IPS-18a (cell line): Measurements from ENCODE around the gene ABTB2.

Experiments used
- H3K27ac ChIP-seq: one replicate; pipeline ENCODE4 v1.5.1; 2013; ENCODE audit warnings: low read length
- H3K27me3 ChIP-seq: one replicate; pipeline ENCODE4 v1.6.1; 2013; ENCODE audit warnings: mild to moderate bottlenecking, low read length; ENCODE audit not compliant: control insufficient read depth, insufficient read depth
- H3K36me3 ChIP-seq: one replicate; pipeline ENCODE4 v1.6.1; 2013; ENCODE audit warnings: low read depth, low read length; ENCODE audit not compliant: control insufficient read depth
- H3K4me1 ChIP-seq: one replicate; pipeline ENCODE4 v1.6.1; 2013; ENCODE audit warnings: low read depth, low read length; ENCODE audit not compliant: control insufficient read depth
- H3K4me3 ChIP-seq: one replicate; pipeline ENCODE4 v1.5.1; 2013; ENCODE audit warnings: low read length
- H3K9ac ChIP-seq: one replicate; pipeline ENCODE4 v1.6.1; 2013; ENCODE audit warnings: mild to moderate bottlenecking, low read length, moderate library complexity
- H3K9me3 ChIP-seq: one replicate; pipeline ENCODE4 v1.6.1; 2013; ENCODE audit warnings: low read depth, low read length; ENCODE audit not compliant: control insufficient read depth

The ABTB2 gene

DNA sequence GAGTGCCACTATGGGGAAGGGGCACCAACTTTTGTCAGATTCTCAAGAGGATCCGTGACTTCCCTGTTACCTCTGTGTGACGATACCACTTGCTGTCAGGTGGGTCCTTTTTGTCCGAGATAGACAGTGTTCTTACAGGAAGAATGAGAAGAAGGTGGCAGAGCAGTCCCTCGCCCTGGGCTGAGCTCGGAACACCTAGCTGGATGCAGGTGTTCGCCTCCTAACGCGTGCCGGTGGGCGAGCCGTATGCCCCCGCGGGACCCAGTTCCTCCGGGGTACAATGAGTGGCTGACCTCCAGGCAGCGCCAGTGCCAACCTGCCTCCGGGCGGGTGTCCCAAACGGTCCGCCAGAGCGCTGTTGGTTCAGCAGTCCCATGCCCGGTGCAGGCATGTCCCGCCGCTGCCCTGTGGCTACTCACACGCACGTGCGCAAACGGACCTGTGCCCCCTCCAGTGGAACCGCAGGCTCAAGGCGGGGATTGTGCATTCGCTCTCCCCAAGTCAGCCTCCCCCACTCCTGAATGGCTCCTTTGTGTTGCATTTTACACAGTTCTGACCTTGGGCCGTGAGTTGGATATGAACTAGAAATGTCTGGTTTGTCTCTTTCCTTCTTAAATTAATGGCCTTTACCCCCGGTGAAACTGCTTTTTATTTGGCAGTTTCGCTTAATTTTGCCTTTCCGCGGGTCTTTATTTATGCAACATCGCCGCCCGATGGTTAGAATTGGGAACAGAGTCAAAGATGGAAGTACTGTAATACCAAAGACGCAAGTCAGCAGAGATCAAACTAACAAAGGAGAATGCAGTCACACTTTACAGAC, 1.1 kb upstream of the ABTB2 start:
- Histone ChIP-seq H3K4me3 (peak overlapping the region; percentile 73), H3K27ac (no peak overlapping the region), H3K9ac (peak overlapping the region; percentile 65), H3K9me3 (no peaks in the 10 kb centered on the region), H3K36me3 (no peaks in the 10 kb centered on the region), H3K27me3 (peaks cover 43% of the 10 kb centered on the region), H3K4me1 (peaks cover 20% of the 10 kb centered on the region)

DNA sequence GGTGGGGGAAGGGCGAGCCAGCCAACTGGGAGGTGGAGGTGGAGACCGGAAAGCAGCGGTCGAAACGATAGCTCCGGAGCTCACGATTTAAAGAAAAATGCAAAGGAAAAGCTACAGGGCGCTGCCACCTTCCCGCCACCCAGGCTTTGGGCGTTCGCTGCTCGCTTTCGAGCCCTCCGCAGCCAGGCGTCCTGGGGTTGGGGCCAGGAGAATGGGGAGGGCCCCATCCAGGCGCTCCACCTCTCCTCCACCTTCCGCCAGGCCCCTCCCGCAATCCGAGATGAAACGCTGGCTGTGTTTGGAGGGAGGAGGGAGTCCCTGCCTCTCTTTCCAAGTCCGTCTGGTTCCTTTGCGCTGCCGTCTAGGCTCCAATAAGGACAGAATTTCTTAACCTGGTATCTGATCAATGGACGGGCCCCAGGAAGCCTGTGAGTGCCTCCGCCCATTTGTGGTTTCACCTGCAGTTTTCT, 483 bp upstream of the ABTB2 start:
- Histone ChIP-seq H3K4me3 (peak overlapping the region; percentile 73), H3K9ac (peak overlapping the region; percentile 65), H3K9me3 (no peaks in the 10 kb centered on the region), H3K27me3 (peaks cover 43% of the 10 kb centered on the region), H3K27ac (peak overlapping the region; percentile 59), H3K36me3 (no peaks in the 10 kb centered on the region), H3K4me1 (peaks cover 20% of the 10 kb centered on the region)

DNA sequence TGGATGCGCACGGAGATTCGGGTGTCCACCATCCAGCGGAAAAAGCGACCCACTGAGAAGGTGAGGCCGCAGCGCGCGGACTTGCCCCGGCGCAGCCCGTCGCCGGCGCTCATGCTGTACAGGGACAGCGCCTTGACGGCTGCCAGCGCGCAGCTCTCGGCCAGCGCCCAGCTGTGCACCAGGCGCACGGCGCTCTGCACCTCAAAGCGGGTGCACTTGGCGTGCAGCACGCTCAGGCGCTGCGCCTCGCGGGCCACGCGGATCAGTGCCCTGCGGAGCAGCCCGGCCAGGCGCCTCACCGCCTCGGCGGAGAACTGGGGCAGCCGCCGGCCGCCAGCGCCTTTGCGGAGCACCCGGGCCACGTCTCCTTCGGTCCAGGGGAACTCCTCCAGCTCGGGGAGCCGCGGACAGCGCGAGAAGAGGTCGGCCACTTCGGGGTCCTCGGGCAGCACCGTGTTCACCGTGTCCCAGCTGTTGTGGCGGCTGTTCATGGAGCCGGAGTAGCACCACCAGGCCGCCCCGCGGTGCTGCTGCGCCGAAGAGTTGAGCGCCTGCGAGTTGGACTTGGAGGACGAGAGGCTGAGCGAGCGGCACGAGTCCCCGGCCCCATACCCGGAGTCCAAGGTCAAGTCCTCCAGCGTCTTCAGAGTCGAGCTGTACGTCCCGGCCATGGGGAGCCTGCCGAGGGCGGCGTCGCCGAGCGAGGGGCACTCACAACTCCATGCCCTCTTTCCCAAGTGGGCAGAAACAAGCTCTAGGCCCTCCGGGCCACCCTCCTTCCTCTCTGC, 703 bp downstream of the ABTB2 start:
- H3K9ac ChIP-seq: peak overlapping the region; percentile 40

GRCh38 chr11:34356576-34356912, 1.3 kb downstream of the ABTB2 start:
- Histone ChIP-seq H3K27ac (no peak overlapping the region), H3K9ac (no peak overlapping the region)

More for the DNA sequence above, 703 bp downstream of the ABTB2 start:
- peaks cover 20% of the 10 kb centered on the region for H3K4me1 ChIP-seq
- no peaks in the 10 kb centered on the region for H3K9me3 ChIP-seq
- H3K36me3 ChIP-seq: no peaks in the 10 kb centered on the region
- H3K27me3 ChIP-seq: peaks cover 43% of the 10 kb centered on the region
- H3K27ac ChIP-seq: no peak overlapping the region
- peak overlapping the region; percentile 72 for H3K4me3 ChIP-seq

DNA sequence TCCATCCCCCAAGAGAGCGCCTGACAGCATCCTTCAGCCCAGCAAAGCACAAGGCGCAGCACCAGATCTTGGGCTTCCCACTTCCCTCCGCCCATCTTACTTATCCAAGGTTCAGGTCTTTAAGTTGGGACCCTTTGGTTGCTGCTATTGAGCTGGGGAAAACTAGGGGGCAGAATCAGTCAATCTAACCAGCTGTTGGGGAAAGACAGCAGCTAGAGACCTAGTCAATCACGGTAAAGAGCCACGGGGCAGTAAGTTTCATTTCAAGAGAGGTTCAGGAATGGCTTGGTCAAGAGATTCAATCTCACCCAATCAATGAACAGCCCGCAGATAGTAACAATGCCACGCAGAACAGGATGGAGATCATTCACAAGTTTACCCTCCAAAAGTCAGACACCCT, 1.7 kb downstream of the ABTB2 start:
- H3K4me1 ChIP-seq: peaks cover 20% of the 10 kb centered on the region

More at GRCh38 chr11:34356576-34356912, 1.3 kb downstream of the ABTB2 start:
- peak overlapping the region; percentile 72 for H3K4me3 ChIP-seq
- no peaks in the 10 kb centered on the region for H3K36me3 ChIP-seq
- H3K4me1 ChIP-seq: peaks cover 20% of the 10 kb centered on the region
- no peaks in the 10 kb centered on the region for H3K9me3 ChIP-seq
- H3K27me3 ChIP-seq: peaks cover 43% of the 10 kb centered on the region

DNA sequence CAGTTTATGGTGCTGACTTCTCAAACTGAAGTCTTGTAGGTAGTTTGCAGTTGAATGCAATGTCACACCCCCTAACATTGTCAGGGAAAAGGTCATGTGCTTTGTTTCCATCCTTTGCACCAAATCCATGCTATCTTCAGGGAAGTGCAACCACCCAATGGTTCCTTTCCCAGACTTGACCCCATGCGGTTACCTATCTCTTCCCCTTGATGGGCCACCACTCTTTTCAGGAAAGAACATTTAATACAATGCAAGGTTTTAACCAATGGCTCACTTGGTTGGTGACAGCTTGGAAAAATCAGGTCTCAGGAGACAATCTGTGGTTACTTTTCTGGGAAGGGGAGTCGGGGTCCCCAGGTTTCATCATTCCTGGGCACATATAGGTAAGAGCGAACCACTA, 2.1 kb downstream of the ABTB2 start:
- Histone ChIP-seq H3K27ac (no peak overlapping the region), H3K27me3 (peaks cover 43% of the 10 kb centered on the region), H3K9ac (no peak overlapping the region), H3K4me1 (peaks cover 20% of the 10 kb centered on the region), H3K4me3 (peak overlapping the region; percentile 72), H3K36me3 (no peaks in the 10 kb centered on the region), H3K9me3 (no peaks in the 10 kb centered on the region)

More for the DNA sequence above, 1.7 kb downstream of the ABTB2 start:
- no peak overlapping the region for H3K9ac ChIP-seq
- peaks cover 43% of the 10 kb centered on the region for H3K27me3 ChIP-seq
- no peak overlapping the region for H3K27ac ChIP-seq
- no peaks in the 10 kb centered on the region for H3K9me3 ChIP-seq
- peak overlapping the region; percentile 72 for H3K4me3 ChIP-seq
- no peaks in the 10 kb centered on the region for H3K36me3 ChIP-seq

DNA sequence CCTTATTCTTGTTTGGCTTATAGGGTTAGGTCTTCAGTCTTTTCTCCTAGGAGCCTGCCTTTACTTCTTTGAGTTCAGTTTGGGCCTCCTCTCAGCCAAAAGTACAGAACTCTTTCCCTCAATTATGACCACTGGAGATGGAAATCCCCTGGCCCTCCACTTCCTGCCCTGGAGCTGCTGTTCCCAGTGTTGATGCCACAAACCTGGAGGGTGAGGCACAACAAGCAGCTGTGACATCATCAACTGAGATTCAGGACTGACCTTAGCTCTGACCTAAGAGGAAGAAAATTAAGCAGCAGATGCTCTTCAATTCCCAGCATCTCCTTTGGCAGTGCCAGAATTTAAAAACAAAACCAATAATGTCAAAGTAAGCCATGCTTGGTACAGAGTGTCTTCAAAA, 3.0 kb downstream of the ABTB2 start:
- peaks cover 39% of the 10 kb centered on the region for H3K27me3 ChIP-seq
- no peaks in the 10 kb centered on the region for H3K36me3 ChIP-seq
- H3K9me3 ChIP-seq: no peaks in the 10 kb centered on the region
- no peak overlapping the region for H3K4me3 ChIP-seq
- H3K9ac ChIP-seq: no peak overlapping the region
- H3K27ac ChIP-seq: no peak overlapping the region
- H3K4me1 ChIP-seq: peaks cover 20% of the 10 kb centered on the region

DNA sequence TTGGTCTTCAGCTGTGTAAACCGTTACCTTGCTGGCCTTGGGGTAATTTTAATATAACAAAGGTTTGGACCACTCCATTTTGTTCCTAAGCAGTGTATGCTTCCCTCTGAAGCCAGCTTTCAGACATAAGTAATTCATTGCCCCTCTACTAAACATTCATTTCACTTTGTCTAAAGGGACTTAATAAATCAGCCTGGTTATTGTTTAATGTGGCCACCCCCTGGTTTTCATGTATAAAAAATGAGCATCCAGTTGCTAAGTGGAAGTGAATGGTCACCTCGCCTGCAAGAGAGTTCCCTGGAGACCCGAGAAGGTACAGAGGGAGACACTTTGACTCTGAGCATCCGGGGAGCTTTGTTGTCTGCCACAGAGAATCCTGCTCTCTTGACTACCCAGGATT, 3.9 kb downstream of the ABTB2 start:
- Histone ChIP-seq H3K4me3 (no peak overlapping the region), H3K27me3 (peaks cover 36% of the 10 kb centered on the region), H3K4me1 (peaks cover 18% of the 10 kb centered on the region), H3K9ac (no peak overlapping the region), H3K36me3 (no peaks in the 10 kb centered on the region), H3K27ac (no peak overlapping the region), H3K9me3 (no peaks in the 10 kb centered on the region)

DNA sequence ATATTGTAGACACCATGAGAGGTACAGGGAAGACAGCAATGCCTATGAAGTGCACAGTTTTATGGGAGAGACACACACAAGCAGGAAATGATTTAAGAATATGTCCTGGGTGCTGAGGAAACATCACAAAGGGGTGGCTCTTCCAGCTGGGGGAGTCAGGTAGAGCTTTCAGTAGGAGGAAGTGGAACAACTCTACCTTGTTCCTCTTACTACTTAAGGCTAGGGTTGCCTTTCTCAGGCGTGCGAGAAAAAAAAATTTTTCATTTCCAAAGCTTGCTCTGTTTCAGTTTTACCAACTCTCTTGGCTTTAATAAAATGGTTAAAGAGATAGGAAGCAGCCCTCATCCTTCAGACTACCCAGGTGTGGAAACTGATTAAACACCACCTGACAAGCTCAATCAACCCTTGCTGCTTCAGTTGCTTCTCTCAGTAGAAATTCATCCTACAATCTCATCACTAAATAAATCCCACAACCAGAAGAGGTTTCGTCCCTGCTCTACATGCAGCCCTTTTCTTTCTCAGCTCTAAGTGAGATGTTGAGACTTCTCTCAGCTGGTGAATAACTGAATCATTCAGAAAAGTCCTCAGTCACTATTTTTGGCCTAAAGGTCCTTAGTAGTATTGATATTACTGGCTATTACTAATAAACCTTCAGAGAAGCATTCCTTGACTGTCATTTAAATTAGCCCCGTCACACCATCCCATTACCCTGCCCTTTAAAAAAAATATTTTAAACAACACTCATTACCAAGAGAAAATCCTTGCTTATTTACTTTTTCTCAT, 5.9 kb downstream of the ABTB2 start:
- Histone ChIP-seq H3K4me1 (peaks cover 14% of the 10 kb centered on the region), H3K4me3 (no peak overlapping the region), H3K27ac (no peak overlapping the region), H3K36me3 (no peaks in the 10 kb centered on the region), H3K9ac (no peak overlapping the region), H3K9me3 (no peaks in the 10 kb centered on the region), H3K27me3 (peaks cover 25% of the 10 kb centered on the region)

- H3K27ac ChIP-seq: no peak overlapping the region
- no peaks in the 10 kb centered on the region for H3K36me3 ChIP-seq
- H3K4me1 ChIP-seq: peaks cover 8% of the 10 kb centered on the region
- peaks cover 17% of the 10 kb centered on the region for H3K27me3 ChIP-seq
- no peak overlapping the region for H3K9ac ChIP-seq
- H3K9me3 ChIP-seq: no peaks in the 10 kb centered on the region
- H3K4me3 ChIP-seq: no peak overlapping the region
These were observed 6.8 kb downstream of the ABTB2 start for GRCh38 chr11:34351051-34351450.

DNA sequence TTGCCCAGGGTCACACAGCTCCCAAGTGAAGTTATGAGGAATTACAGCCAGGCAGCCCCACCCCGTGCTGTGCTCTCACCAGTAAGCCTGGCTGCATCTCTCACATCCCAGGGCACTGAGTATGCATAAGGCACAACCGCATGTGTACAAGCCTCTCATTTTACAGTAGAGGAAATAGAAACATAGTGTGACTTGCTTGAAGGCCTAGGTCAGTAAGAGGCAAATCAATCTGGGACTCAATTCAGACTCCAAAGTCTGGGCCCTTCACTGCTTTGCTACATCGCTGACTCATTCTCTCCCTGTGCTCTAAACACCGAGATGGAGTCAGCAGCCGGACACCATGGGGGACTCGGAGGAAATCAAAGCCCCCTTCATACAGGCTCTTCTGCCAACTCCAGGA, 7.9 kb downstream of the ABTB2 start:
- Histone ChIP-seq H3K36me3 (no peaks in the 10 kb centered on the region), H3K27ac (no peak overlapping the region), H3K9ac (no peak overlapping the region), H3K9me3 (no peaks in the 10 kb centered on the region), H3K4me3 (no peak overlapping the region), H3K4me1 (no peaks in the 10 kb centered on the region), H3K27me3 (peaks cover 5% of the 10 kb centered on the region)
